Endothelial cell of hepatic sinusoid (primary cell): Measurements from ENCODE around the gene CLIP3.
"Not testable (repeated sequence)": the region's sequence is repeated elsewhere in the genome, so short reads cannot be mapped to it uniquely, and the experiment has no call there.

Experiments
- in situ Hi-C: cut with HindIII; loops from 2 replicates; pipeline ENCODE4 v1.10.0; 2017; ENCODE audit warnings: low sequenced_read_pairs

CLIP3 gene

GRCh38 chr19:35983177-35983576 is 49.5 kb downstream of the CLIP3 start:
- in situ Hi-C loops: no loop called here

GRCh38 chr19:35980997-35981396 is 51.7 kb downstream of the CLIP3 start:
- in situ Hi-C loops: not testable (repeated sequence)

GRCh38 chr19:35978832-35979365 is 53.8 kb downstream of the CLIP3 start:
- in situ Hi-C loops: no loop called here

- in situ Hi-C loops: no loop called here
Observed at GRCh38 chr19:35978271-35978670, 54.4 kb downstream of the CLIP3 start.

GRCh38 chr19:35977446-35978222 is 55.0 kb downstream of the CLIP3 start:
- in situ Hi-C loops: no loop called here

GRCh38 chr19:35975608-35976214 is 57.0 kb downstream of the CLIP3 start:
- in situ Hi-C loops: no loop called here

GRCh38 chr19:35973487-35973886 is 59.2 kb downstream of the CLIP3 start:
- in situ Hi-C loops: no loop called here

- in situ Hi-C loops: loop anchor here (10.0 kb wide), 1 partner anchor 132 kb away; no protein-coding TSS in a partner anchor
Observed at GRCh38 chr19:35966771-35967170, 65.9 kb downstream of the CLIP3 start.
